ENCODE data around the gene COL9A3.

COL9A3 gene

DNA sequence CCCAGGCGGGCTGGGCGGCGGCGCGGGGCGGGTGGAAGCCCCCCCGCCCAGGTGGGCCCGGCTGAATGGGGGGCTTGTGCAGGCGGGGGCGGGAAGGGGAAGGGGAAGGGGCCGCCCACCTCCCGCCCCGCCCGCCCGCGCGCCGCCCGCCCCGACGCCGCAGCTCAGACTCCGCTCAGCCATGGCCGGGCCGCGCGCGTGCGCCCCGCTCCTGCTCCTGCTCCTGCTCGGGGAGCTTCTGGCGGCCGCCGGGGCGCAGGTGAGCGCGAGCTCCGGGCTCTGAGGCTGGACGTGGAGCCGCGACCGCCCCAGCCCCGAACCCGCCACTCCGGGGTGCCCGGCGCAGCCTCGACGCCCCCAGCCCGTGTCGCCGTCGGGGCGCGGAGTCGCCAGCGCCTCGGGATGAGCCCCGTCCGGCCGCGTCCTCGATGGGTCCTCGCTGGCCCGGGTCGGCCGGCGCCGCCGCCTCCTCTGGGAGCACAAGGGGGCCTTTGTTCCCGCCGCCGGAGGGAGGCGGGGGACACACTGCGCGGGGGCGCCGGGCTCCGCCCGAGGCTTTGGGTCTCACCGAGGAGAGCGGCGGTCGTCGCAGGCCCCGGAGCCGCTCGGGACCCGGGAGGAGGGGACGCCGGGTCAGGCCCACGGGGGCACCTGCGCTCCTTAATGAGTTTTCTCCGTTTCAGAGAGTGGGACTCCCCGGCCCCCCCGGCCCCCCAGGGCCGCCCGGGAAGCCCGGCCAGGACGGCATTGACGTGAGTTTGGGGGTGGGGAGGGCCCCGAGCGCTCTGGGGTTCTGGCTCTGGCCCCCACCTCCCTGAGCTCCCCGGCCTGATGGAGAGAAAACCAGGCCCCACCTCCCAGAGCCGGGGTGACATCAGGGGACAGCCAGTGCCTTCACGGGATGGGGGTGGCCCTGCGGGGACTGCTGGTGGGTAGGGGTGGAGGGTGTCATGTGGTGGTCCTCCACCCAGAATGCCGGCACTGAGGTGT lies at the start of gene COL9A3:
COL9A3 (plus strand) TSS at position 167 of the 990 bp plus-strand sequence; CDS start at position 182, 15 bp downstream.
- no peak for DNase-seq

DNA sequence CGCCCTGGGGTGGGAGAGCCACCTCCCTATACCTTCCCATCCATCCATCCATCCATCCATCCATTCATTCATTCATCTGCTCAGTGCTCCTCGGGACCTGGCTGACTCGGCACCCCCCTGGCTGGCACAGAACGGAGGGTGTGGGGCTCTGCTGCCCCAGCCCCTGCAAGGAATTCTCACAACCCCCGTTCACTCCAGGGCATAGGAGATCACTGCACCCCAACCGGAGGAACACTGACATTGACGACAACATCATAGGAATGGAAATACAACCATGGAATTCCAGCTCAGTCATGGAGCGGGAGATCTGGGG lies 48.7 kb upstream of the COL9A3 start:
- DNase-seq = no peak

DNA sequence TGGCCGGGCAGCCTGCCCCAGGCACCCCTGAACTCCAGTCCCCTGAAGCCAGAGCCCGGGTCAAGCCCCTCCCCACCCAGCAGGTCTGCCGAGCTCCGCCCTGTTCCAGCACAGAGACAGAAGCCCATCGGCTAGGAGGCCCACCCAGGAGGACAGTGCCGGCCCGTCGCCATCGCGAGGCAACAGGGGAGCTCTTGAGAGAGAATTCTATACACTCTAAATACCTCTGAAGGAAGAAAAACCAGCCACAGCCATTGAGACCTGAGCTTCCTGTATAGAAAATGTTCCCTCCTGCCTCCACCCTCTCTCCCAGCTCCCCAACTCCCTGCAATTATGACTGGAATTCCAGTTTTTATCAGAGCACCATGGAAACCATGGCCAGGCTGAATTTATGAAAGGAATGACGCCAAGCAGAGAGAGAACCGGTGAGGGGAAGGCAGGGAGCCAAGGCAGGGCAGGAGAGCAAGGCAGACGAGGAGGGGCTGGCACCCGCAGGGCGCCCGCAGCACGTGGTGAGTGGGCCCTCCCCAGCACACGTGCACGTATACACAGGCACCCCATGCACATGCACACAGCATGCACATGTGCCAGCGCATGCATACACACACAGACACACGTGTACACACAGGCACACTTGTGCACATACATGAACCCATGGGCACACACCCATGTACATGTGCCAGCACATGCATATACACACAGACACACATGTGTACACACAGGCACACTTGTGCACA lies 48.1 kb upstream of the COL9A3 start:
- no peak for DNase-seq

GRCh38 chr20:62769346-62770071 lies 47.3 kb upstream of the COL9A3 start:
- no peak for DNase-seq

- no peak for DNase-seq
Measured at GRCh38 chr20:62770111-62770910, 46.5 kb upstream of the COL9A3 start.

DNA sequence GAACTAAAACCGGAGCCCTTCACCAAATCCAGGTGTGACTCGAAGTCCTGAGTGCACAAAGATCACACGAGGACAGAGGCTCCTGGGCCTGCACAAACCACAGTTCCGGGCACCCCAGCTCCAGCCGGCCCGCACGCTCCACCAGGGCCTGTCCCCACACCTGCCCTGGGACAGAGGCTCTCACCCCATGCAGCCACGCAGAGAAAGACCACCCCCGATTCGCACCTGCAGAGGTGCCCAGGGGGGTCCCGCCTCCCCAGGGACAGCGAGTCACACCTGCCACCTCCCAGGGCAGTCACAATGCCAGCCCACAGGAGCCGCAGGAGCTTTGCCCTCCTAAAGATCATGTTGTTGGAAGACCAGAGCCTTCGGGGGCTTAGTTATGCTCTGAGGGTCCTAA lies 45.9 kb upstream of the COL9A3 start:
- no peak for DNase-seq

DNA sequence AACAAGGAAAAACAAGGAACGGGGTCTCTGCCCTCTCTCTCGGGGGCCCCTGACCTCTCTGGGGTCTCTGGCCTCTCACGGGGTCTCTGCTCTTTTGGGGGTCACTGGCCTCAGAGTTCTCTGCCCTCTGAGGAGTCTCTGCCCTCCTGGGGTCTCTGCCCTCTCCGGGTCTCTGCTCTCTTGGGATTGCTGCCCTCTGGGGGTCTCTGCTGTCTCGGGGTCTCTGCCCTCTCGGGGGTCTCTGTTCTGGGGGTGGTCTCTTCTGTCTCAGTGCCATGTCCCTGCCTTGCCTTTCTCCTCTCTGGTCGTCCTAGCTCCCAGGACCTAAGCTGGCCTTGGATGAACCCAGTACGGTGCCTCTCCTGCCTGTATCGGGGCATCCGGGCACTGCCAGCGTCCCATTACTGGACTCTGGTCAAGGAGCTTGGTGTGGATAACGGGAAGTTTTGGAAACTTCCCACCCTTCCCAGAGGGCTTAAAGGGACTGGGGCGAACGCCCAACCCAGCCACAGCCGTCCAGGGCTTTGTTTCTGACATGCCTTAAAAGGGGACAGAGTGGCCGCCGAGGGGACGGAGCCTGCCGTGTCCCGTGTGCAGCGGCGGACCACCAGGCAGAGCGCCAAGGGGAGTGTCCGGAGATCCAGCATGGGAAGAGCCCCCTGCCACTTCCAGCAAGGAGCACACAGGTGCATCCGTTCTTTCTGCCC lies 45.3 kb upstream of the COL9A3 start:
- no peak for DNase-seq

GRCh38 chr20:62772103-62772611 lies 44.7 kb upstream of the COL9A3 start:
- no peak for DNase-seq

- no peak for DNase-seq
Measured at GRCh38 chr20:62772619-62772989, 44.2 kb upstream of the COL9A3 start.

GRCh38 chr20:62772990-62773844 lies 43.6 kb upstream of the COL9A3 start:
- DNase-seq = no peak

- no peak for DNase-seq
Measured at GRCh38 chr20:62773845-62774714, 42.8 kb upstream of the COL9A3 start.

GRCh38 chr20:62774762-62775161 lies 42.1 kb upstream of the COL9A3 start:
- DNase-seq = no peak

- no peak for DNase-seq
Measured at GRCh38 chr20:62775206-62775605, 41.6 kb upstream of the COL9A3 start.

GRCh38 chr20:62776035-62776691 lies 40.7 kb upstream of the COL9A3 start:
- no peak for DNase-seq

DNA sequence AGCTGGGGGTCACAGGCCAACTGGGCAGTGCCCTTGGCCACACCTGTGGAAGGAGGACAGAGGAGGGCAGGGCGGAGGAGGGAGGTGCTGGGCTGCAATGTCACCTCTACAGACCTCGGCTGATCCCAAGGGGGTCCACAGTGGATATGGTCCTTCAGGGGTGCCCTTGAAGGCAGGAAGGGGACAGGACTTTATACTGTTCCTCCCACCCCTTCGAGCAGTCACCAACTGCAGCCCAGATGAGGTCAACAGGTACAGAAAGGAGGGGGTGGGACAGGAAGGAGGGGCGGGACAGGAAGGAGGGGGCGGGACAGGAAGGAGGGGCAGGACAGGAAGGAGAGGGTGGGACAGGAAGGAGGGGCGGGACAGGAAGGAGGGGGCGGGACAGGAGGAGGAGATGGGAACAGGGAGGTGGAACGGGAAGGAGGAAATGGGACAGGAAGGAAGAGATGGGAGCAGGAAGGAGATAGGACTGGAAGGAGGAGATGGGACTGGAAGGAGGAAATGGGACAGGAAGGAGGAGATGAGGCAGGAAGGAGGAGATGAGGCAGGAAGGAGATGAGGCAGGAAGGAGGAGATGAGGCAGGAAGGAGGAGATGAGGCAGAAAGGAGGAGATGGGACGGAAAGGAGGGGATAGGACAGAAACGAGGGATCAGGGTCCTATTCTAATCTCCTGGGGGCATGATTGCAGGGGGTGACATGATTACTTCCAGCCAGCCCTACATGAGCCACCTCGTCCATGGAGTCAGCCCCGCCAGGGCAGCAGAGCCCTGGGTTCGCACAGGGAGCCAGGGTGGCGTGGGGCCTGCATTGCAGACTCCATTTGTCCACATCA lies 39.9 kb upstream of the COL9A3 start:
- DNase-seq = peak; percentile 57

- no peak for DNase-seq
Measured at GRCh38 chr20:62777528-62777830, 39.4 kb upstream of the COL9A3 start.

- DNase-seq = no peak
Measured at GRCh38 chr20:62778058-62778457, 38.8 kb upstream of the COL9A3 start.
